PC-3 (cell line): ENCODE measurements around the gene PRKCQ. TPM values are rescaled to one million over a fixed set of nuclear protein-coding genes. Genes with fewer than 3 reads are reported as not detected.

Experiments used
- ATAC-seq: fragments of 200-7000 bp; cut with Tn5 transposase; 2 replicates; pipeline ENCODE4 v1.9.1; 2020; ENCODE audit warnings: mild to moderate bottlenecking, moderate library complexity
- BruUV-seq: library from RNA; stranded (reverse); fragments of 400-500 nt; replicated peaks from 2 replicates; lab custom pipeline; 2021; lab: Mats Ljungman, UMichigan
- CTCF ChIA-PET: fragments of 300-600 bp; sonication (Branson Sonifier 250); formaldehyde crosslinking; loops from one replicate; lab custom pipeline; 2022; ENCODE audit warnings: antibody characterized with exemption; lab: Charles Lee
- POLR2A ChIA-PET: fragments of 300-600 bp; sonication (Branson Sonifier 250); formaldehyde crosslinking; loops from one replicate; lab custom pipeline; 2022; ENCODE audit warnings: antibody characterized with exemption; ENCODE audit not compliant: unreplicated experiment; lab: Charles Lee
- DNase-seq: peaks from one replicate; pipeline ENCODE4 v3.0.0-alpha.2; 2015
- H2AFZ ChIP-seq: fragments of 300-600 bp; sonication (generic); 2 replicates; pipeline ENCODE4 v1.6.0; 2016; ENCODE audit warnings: antibody characterized with exemption, low read length
- H3F3A ChIP-seq: fragments of 300-600 bp; sonication (generic); one replicate; pipeline ENCODE4 v1.6.0; 2017; ENCODE audit warnings: antibody characterized with exemption, low read length, control low read depth, mild to moderate bottlenecking; ENCODE audit not compliant: unreplicated experiment
- H3K27ac ChIP-seq: fragments of 300-600 bp; sonication (generic); 2 replicates; pipeline ENCODE4 v1.5.1; 2016; ENCODE audit warnings: mild to moderate bottlenecking, low read length
- H3K27me3 ChIP-seq: fragments of 300-600 bp; sonication (generic); 2 replicates; pipeline ENCODE4 v1.6.1; 2016; ENCODE audit warnings: low read length, mixed read lengths
- H3K36me3 ChIP-seq: fragments of 300-600 bp; sonication (generic); 2 replicates; pipeline ENCODE4 v1.6.1; 2016; ENCODE audit warnings: low read depth, mixed run types, low read length, mixed read lengths
- H3K4me1 ChIP-seq: fragments of 300-600 bp; sonication (generic); 2 replicates; pipeline ENCODE4 v1.5.1; 2016; ENCODE audit warnings: low read length; ENCODE audit not compliant: insufficient read depth
- H3K4me2 ChIP-seq: fragments of 300-600 bp; sonication (generic); 2 replicates; pipeline ENCODE4 v1.6.0; 2016; ENCODE audit warnings: low read length
- H3K4me3 ChIP-seq: fragments of 300-600 bp; sonication (generic); 2 replicates; pipeline ENCODE4 v1.5.1; 2016; ENCODE audit warnings: mild to moderate bottlenecking, low read length, mixed read lengths
- H3K79me2 ChIP-seq: fragments of 300-600 bp; sonication (generic); 2 replicates; pipeline ENCODE4 v1.6.1; 2017; ENCODE audit warnings: low read length, mixed read lengths
- H3K9ac ChIP-seq: fragments of 300-600 bp; sonication (generic); 2 replicates; pipeline ENCODE4 v1.6.0; 2016; ENCODE audit warnings: mild to moderate bottlenecking, low read length
- H3K9me2 ChIP-seq: fragments of 300-600 bp; sonication (generic); replicated peaks from 2 replicates; pipeline ENCODE4 v1.6.1; 2016; ENCODE audit warnings: mixed run types, low read length, mixed read lengths
- H3K9me3 ChIP-seq: fragments of 300-600 bp; sonication (generic); 2 replicates; pipeline ENCODE4 v1.6.1; 2016; ENCODE audit warnings: low read length, mixed read lengths
- H4K20me1 ChIP-seq: fragments of 300-600 bp; sonication (generic); 2 replicates; pipeline ENCODE4 v1.6.1; 2016; ENCODE audit warnings: low read length, mixed read lengths
- CTCF ChIP-seq: fragments of 300-600 bp; sonication (generic); conservative IDR thresholded peaks from 2 replicates; pipeline ENCODE4 v1.5.1; 2017; ENCODE audit warnings: antibody characterized with exemption, low read depth, mild to moderate bottlenecking, low read length
- EZH2 ChIP-seq: fragments of 300-600 bp; sonication (generic); IDR thresholded peaks from one replicate; pipeline ENCODE4 v1.6.1; 2017; ENCODE audit warnings: antibody characterized with exemption, mild to moderate bottlenecking, low read length; ENCODE audit not compliant: unreplicated experiment
- EZH2phosphoT487 ChIP-seq: fragments of 300-600 bp; sonication (generic); IDR thresholded peaks from 2 replicates; pipeline ENCODE4 v1.6.1; 2018; ENCODE audit warnings: mild to moderate bottlenecking, antibody characterized with exemption, low read length, borderline replicate concordance
- intact Hi-C: fragments of 100-400 bp; cut with micrococcal nuclease; formaldehyde crosslinking; loops from 2 replicates; pipeline ENCODE4 v1.9.0; 2023
- total RNA-seq: library from RNA; depleted of rRNA; stranded (reverse); fragments of >200 nt; gene quantifications from 2 replicates; pipeline ENCODE4 v1.2.3, GENCODE V29; 2014

PRKCQ gene
- total RNA-seq, 1 experiment from 2014 or later = not detected

- DNase-seq (no peak), ATAC-seq (no peak)
- BruUV-seq = no TSS peak
- H4K20me1 ChIP-seq = no peaks in the 10 kb centered on the region
- H3K4me2 ChIP-seq = no peak overlapping the region
- no peaks in the 10 kb centered on the region for H3K36me3 ChIP-seq
- no peaks in the 10 kb centered on the region for H3K4me1 ChIP-seq
- no peaks in the 10 kb centered on the region for H3K79me2 ChIP-seq
- H3K27me3 ChIP-seq = peaks cover 40% of the 10 kb centered on the region
- H3K9me3 ChIP-seq = no peaks in the 10 kb centered on the region
- H2AFZ ChIP-seq = no peak overlapping the region
- H3K27ac ChIP-seq = no peak overlapping the region
- intact Hi-C loops = no loop called here
- CTCF ChIA-PET = no interaction called here
- no peak overlapping the region for H3K9ac ChIP-seq
- H3F3A ChIP-seq = no peaks in the 10 kb centered on the region
- no peak overlapping the region for H3K4me3 ChIP-seq
- no peak for TF ChIP-seq CTCF
- POLR2A ChIA-PET = no interaction called here
- no peaks in the 10 kb centered on the region for H3K9me2 ChIP-seq
Observed at GRCh38 chr10:6595499-6595898, 15.4 kb upstream of the PRKCQ start.

- Histone ChIP-seq H3K9me2 (no peaks in the 10 kb centered on the region), H3F3A (no peaks in the 10 kb centered on the region), H3K4me1 (no peaks in the 10 kb centered on the region), H3K27ac (no peak overlapping the region), H3K79me2 (no peaks in the 10 kb centered on the region), H4K20me1 (no peaks in the 10 kb centered on the region), H3K9me3 (no peaks in the 10 kb centered on the region), H2AFZ (no peak overlapping the region), H3K4me2 (no peak overlapping the region), H3K9ac (no peak overlapping the region), H3K27me3 (peaks cover 50% of the 10 kb centered on the region), H3K36me3 (no peaks in the 10 kb centered on the region), H3K4me3 (no peak overlapping the region)
- ChIA-PET CTCF (no interaction called here), POLR2A (no interaction called here)
- intact Hi-C loops = no loop called here
- DNase-seq (no peak), ATAC-seq (no peak)
- no TSS peak for BruUV-seq
- TF ChIP-seq EZH2 (no peak), EZH2phosphoT487 (no peak), CTCF (no peak)
Observed at GRCh38 chr10:6593241-6593671, 13.2 kb upstream of the PRKCQ start.

- H3F3A ChIP-seq = no peaks in the 10 kb centered on the region
- ChIA-PET POLR2A (no interaction called here), CTCF (no interaction called here)
- no peaks in the 10 kb centered on the region for H3K4me1 ChIP-seq
- no peaks in the 10 kb centered on the region for H3K36me3 ChIP-seq
- ATAC-seq (no peak), DNase-seq (no peak)
- intact Hi-C loops = no loop called here
- H4K20me1 ChIP-seq = no peaks in the 10 kb centered on the region
- H3K27ac ChIP-seq = no peak overlapping the region
- H2AFZ ChIP-seq = no peak overlapping the region
- TF ChIP-seq EZH2 (no peak), EZH2phosphoT487 (no peak), CTCF (no peak)
- H3K9me3 ChIP-seq = no peaks in the 10 kb centered on the region
- no peaks in the 10 kb centered on the region for H3K9me2 ChIP-seq
- peaks cover 41% of the 10 kb centered on the region for H3K27me3 ChIP-seq
- no peak overlapping the region for H3K9ac ChIP-seq
- no peak overlapping the region for H3K4me3 ChIP-seq
- BruUV-seq = no TSS peak
- H3K4me2 ChIP-seq = no peak overlapping the region
- H3K79me2 ChIP-seq = no peaks in the 10 kb centered on the region
Observed at GRCh38 chr10:6592080-6592479, 12.0 kb upstream of the PRKCQ start.
